A549 (cell line): ENCODE data around the gene ARHGEF3.
A peak's percentile ranks its signal among the peaks of the same experiment; 100 is the strongest.

ENCODE experiments used
- CTCF ChIP-seq: fragments of >200 bp; sonication (Bioruptor Twin); formaldehyde crosslinking; IDR thresholded peaks from 3 replicates; pipeline ENCODE4 v1.5.1; 2016
- EHMT2 ChIP-seq: fragments of 200-600 bp; sonication (generic); IDR thresholded peaks from 2 replicates; pipeline ENCODE4 v1.6.1; 2016; ENCODE audit warnings: antibody characterized with exemption, low read depth, mild to moderate bottlenecking, moderate library complexity
- EP300 ChIP-seq, 2 experiments: fragments of >200 bp; sonication (Bioruptor Twin); formaldehyde crosslinking; IDR thresholded peaks; 2 replicates in 1 of 2; 3 replicates in 1 of 2; pipeline ENCODE4 v1.6.1; 2016 to 2017
- JUN ChIP-seq, 2 experiments: fragments of >200 bp; sonication (Bioruptor Twin); formaldehyde crosslinking; IDR thresholded peaks; 2 replicates in 1 of 2; 3 replicates in 1 of 2; pipeline ENCODE4 v1.6.1; 2016 to 2017
- MYC ChIP-seq: IDR thresholded peaks from 2 replicates; pipeline ENCODE4 v1.6.1; 2012; ENCODE audit warnings: mild to moderate bottlenecking, inconsistent platforms, low read length, improper control_type of control experiment, borderline replicate concordance
- RARB ChIP-seq: fragments of 250-450 bp; sonication (Bioruptor Pico); IDR thresholded peaks from 2 replicates; pipeline ENCODE4 v1.8.0; 2021; ENCODE audit warnings: mild to moderate bottlenecking, moderate library complexity
- RCOR1 ChIP-seq: fragments of 150-350 bp; IDR thresholded peaks from 2 replicates; pipeline ENCODE4 v1.6.1; 2014; ENCODE audit warnings: antibody characterized with exemption, low read length, low read depth
- SMC3 ChIP-seq: fragments of >200 bp; sonication (Bioruptor Twin); formaldehyde crosslinking; IDR thresholded peaks from 3 replicates; pipeline ENCODE4 v1.6.1; 2018; ENCODE audit warnings: inconsistent platforms
- USF2 ChIP-seq: fragments of 450-650 bp; IDR thresholded peaks from 2 replicates; pipeline ENCODE4 v1.6.1; 2014; ENCODE audit warnings: antibody characterized with exemption

GRCh38 chr3:56801662-56802377 is at the start of gene ARHGEF3:
- TF ChIP-seq CTCF = peak; percentile 57
- TF ChIP-seq USF2 = peak; percentile 58
- peak; percentile 53; the same call in 1 of the 3 replicates for TF ChIP-seq SMC3
- TF ChIP-seq RARB = no peak
- no peak for TF ChIP-seq MYC
- no peak for TF ChIP-seq EHMT2
- peak in 1 of 2 experiments; percentile 27; a peak in 1 of 5 replicates for TF ChIP-seq JUN (IDR thresholded peaks at IDR 0.05)
- no peak for TF ChIP-seq RCOR1
- no peak for TF ChIP-seq EP300 (IDR thresholded peaks at IDR 0.05)
